T-helper 17 cell (primary cell): Measurements from ENCODE around the gene CCNL1. TPM values are rescaled to one million over a fixed set of nuclear protein-coding genes. Genes with fewer than 3 reads are reported as not detected.
"Not testable (repeated sequence)": the region's sequence is repeated elsewhere in the genome, so short reads cannot be mapped to it uniquely, and the experiment has no call there.

Source experiments
- ATAC-seq: fragments of 150-1000 bp; cut with Tn5 transposase; 2 replicates; pipeline ENCODE4 v1.10.0; 2021; ENCODE audit warnings: mild to moderate bottlenecking, moderate library complexity
- DNase-seq, 3 donors: peaks; one replicate each; pipeline versions ENCODE4 v3.0.0 to v3.0.0-alpha.2; 2020 to 2021
- H3K9me3 ChIP-seq: one replicate; pipeline ENCODE4 v1.7.0; 2013; ENCODE audit warnings: low read length, mild to moderate bottlenecking; ENCODE audit not compliant: control insufficient read depth, poor library complexity, severe bottlenecking
- H3K27ac Mint-ChIP-seq: one replicate; pipeline ENCODE4 v1.8.0; 2022; ENCODE audit warnings: mild to moderate bottlenecking, moderate library complexity, mixed read lengths
- H3K27me3 Mint-ChIP-seq: one replicate; pipeline ENCODE4 v1.8.0; 2022; ENCODE audit warnings: mixed read lengths
- H3K36me3 Mint-ChIP-seq: one replicate; pipeline ENCODE4 v1.8.0; 2022; ENCODE audit warnings: low read depth, mixed read lengths
- H3K4me1 Mint-ChIP-seq: one replicate; pipeline ENCODE4 v1.8.0; 2022; ENCODE audit warnings: mild to moderate bottlenecking, mixed read lengths
- H3K4me3 Mint-ChIP-seq: one replicate; pipeline ENCODE4 v1.8.0; 2022; ENCODE audit warnings: mild to moderate bottlenecking, moderate library complexity, mixed read lengths
- total RNA-seq, 4 donors: library from RNA in 2 of 4; stranded (reverse) in 2 of 4; gene quantifications; one replicate each; pipeline ENCODE4 v1.2.3 and lab custom pipeline; 2022 to 2026

The CCNL1 gene
- total RNA-seq, 2 donors from 2014 or later: 1,190 to 1,257 TPM

DNA sequence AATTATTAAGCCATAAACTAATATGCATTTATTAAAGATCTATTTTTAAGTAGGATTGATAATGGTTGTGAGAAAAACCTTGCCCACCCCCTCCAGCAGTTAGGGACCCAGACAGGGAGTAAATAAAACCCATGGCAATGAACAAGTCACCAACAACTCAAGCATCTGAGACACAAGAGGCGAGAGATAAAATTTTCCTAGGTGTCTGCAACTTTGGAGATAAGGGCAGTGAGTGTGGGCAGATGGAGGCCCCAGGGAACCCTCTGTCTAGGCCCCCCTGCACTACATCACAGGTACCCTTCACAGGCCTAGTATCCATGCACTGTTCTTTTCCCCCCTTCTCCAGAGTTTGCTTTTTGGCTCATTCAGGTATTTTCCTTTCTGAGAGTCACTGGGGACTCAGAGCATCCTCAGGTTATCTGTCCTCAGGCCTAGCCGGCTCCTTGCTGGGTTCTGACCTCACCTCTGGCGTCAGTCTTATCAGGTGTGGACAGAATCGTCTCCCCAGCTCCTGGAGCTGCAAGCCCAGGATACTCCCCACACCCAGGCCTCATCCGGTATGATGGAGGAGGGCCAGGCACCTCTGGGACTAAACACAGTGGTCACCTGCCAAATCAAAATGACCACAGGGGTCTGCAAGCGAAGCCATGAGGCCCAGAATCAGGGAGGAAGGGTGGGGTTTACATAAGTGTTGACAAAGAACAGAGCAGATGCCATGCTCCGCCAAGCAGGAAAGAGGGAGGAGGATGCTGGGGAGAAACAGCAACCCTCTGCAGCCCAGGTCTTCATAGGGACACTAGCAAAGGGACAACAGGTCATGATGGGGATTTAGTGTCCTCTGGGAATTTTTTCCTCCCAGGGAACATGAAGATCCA lies 50.4 kb downstream of the CCNL1 start:
- H3K4me3 Mint-ChIP-seq: no peak overlapping the region
- H3K27me3 Mint-ChIP-seq: no peaks in the 10 kb centered on the region
- H3K4me1 Mint-ChIP-seq: peaks cover 12% of the 10 kb centered on the region
- ATAC-seq (no peak), DNase-seq (no peak)
- H3K36me3 Mint-ChIP-seq: no peaks in the 10 kb centered on the region
- H3K9me3 ChIP-seq: no peaks in the 10 kb centered on the region
- H3K27ac Mint-ChIP-seq: no peak overlapping the region

GRCh38 chr3:157107644-157108133 lies 52.3 kb downstream of the CCNL1 start:
- no peaks in the 10 kb centered on the region for H3K27me3 Mint-ChIP-seq
- H3K36me3 Mint-ChIP-seq: no peaks in the 10 kb centered on the region
- H3K27ac Mint-ChIP-seq: peak overlapping the region; percentile 66
- H3K9me3 ChIP-seq: no peaks in the 10 kb centered on the region
- no peak for DNase-seq
- no peak for ATAC-seq
- peaks cover 21% of the 10 kb centered on the region for H3K4me1 Mint-ChIP-seq
- no peak overlapping the region for H3K4me3 Mint-ChIP-seq

- H3K36me3 Mint-ChIP-seq: no peaks in the 10 kb centered on the region
- no peaks in the 10 kb centered on the region for H3K27me3 Mint-ChIP-seq
- no peak overlapping the region for H3K4me3 Mint-ChIP-seq
- peaks cover 19% of the 10 kb centered on the region for H3K4me1 Mint-ChIP-seq
- peak overlapping the region; percentile 66 for H3K27ac Mint-ChIP-seq
- no peaks in the 10 kb centered on the region for H3K9me3 ChIP-seq
- DNase-seq: no peak
- ATAC-seq: no peak
Measured at GRCh38 chr3:157107037-157107436, 52.9 kb downstream of the CCNL1 start.

- DNase-seq: no peak
- peak; percentile 82 for ATAC-seq
- Mint-ChIP-seq H3K4me1 (peaks cover 21% of the 10 kb centered on the region), H3K36me3 (no peaks in the 10 kb centered on the region), H3K27me3 (no peaks in the 10 kb centered on the region), H3K4me3 (peak overlapping the region; percentile 41), H3K27ac (peak overlapping the region; percentile 87)
- no peaks in the 10 kb centered on the region for H3K9me3 ChIP-seq
Measured at GRCh38 chr3:157104928-157105652, 54.9 kb downstream of the CCNL1 start.

DNA sequence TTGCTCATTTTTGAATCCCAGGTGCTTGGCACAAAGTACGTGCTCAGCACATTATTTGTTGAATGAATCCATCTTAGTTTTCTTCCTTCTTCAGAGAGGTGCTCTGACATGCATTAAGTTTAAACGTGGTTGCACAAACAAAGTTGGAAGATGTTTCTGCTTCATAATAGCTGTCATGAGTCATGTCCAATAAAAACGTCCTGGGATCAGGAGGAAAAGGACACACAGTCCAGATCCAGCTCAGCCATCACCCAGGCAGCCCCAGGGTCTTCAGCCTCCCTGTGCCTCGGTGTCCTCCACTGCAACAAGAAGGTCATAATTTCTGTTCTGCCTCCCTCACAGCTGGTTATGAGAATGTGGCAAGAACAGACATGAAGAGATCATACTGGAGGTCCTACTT lies 55.4 kb downstream of the CCNL1 start:
- Mint-ChIP-seq H3K36me3 (no peaks in the 10 kb centered on the region), H3K4me3 (peak overlapping the region; percentile 50), H3K27ac (peak overlapping the region; percentile 87), H3K4me1 (peaks cover 22% of the 10 kb centered on the region), H3K27me3 (no peaks in the 10 kb centered on the region)
- no peak for DNase-seq
- H3K9me3 ChIP-seq: no peaks in the 10 kb centered on the region
- no peak for ATAC-seq

- H3K27ac Mint-ChIP-seq: peak overlapping the region; percentile 87
- H3K9me3 ChIP-seq: no peaks in the 10 kb centered on the region
- DNase-seq (no peak), ATAC-seq (no peak)
- H3K27me3 Mint-ChIP-seq: no peaks in the 10 kb centered on the region
- H3K4me1 Mint-ChIP-seq: peaks cover 26% of the 10 kb centered on the region
- peak overlapping the region; percentile 50 for H3K4me3 Mint-ChIP-seq
- no peaks in the 10 kb centered on the region for H3K36me3 Mint-ChIP-seq
Measured at GRCh38 chr3:157103860-157104259, 56.1 kb downstream of the CCNL1 start.

GRCh38 chr3:157103280-157103679 lies 56.7 kb downstream of the CCNL1 start:
- H3K36me3 Mint-ChIP-seq: no peaks in the 10 kb centered on the region
- peaks cover 28% of the 10 kb centered on the region for H3K4me1 Mint-ChIP-seq
- H3K27me3 Mint-ChIP-seq: no peaks in the 10 kb centered on the region
- H3K4me3 Mint-ChIP-seq: no peak overlapping the region
- peak overlapping the region; percentile 87 for H3K27ac Mint-ChIP-seq
- ATAC-seq (peak; percentile 28), DNase-seq (no peak)
- no peaks in the 10 kb centered on the region for H3K9me3 ChIP-seq

- not testable (repeated sequence) for H3K27me3 Mint-ChIP-seq, H3K27ac Mint-ChIP-seq, H3K4me3 Mint-ChIP-seq, ATAC-seq, H3K36me3 Mint-ChIP-seq, H3K9me3 ChIP-seq, DNase-seq
- peaks cover 32% of the 10 kb centered on the region for H3K4me1 Mint-ChIP-seq
Measured at GRCh38 chr3:157102595-157102994, 57.4 kb downstream of the CCNL1 start.

- H3K4me3 Mint-ChIP-seq: no peak overlapping the region
- no peak for ATAC-seq
- H3K27ac Mint-ChIP-seq: no peak overlapping the region
- no peaks in the 10 kb centered on the region for H3K36me3 Mint-ChIP-seq
- DNase-seq: no peak
- no peaks in the 10 kb centered on the region for H3K27me3 Mint-ChIP-seq
- no peaks in the 10 kb centered on the region for H3K9me3 ChIP-seq
- peaks cover 32% of the 10 kb centered on the region for H3K4me1 Mint-ChIP-seq
Measured at GRCh38 chr3:157102098-157102497, 57.8 kb downstream of the CCNL1 start.

DNA sequence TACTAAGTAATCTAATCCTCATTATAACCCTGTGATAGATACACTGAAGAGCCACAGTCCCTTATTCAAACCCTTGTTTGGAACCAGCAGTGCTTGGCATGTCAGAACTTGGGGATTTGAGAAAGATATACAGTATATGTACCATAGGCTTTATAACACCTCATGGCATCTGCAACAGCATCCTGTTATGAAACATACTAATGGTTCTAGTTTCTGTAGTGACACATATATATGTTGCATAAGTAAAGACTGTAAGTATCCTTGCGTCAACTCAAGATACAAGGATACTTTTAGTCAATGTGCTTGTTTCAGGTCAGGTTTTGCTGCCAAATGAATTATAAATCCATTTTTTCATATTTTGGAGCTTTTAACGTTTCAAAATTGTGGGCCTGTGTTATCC lies 58.5 kb downstream of the CCNL1 start:
- Mint-ChIP-seq H3K4me1 (peaks cover 34% of the 10 kb centered on the region), H3K27me3 (no peaks in the 10 kb centered on the region), H3K36me3 (no peaks in the 10 kb centered on the region), H3K27ac (no peak overlapping the region), H3K4me3 (no peak overlapping the region)
- H3K9me3 ChIP-seq: no peaks in the 10 kb centered on the region
- no peak for ATAC-seq
- DNase-seq: no peak

DNA sequence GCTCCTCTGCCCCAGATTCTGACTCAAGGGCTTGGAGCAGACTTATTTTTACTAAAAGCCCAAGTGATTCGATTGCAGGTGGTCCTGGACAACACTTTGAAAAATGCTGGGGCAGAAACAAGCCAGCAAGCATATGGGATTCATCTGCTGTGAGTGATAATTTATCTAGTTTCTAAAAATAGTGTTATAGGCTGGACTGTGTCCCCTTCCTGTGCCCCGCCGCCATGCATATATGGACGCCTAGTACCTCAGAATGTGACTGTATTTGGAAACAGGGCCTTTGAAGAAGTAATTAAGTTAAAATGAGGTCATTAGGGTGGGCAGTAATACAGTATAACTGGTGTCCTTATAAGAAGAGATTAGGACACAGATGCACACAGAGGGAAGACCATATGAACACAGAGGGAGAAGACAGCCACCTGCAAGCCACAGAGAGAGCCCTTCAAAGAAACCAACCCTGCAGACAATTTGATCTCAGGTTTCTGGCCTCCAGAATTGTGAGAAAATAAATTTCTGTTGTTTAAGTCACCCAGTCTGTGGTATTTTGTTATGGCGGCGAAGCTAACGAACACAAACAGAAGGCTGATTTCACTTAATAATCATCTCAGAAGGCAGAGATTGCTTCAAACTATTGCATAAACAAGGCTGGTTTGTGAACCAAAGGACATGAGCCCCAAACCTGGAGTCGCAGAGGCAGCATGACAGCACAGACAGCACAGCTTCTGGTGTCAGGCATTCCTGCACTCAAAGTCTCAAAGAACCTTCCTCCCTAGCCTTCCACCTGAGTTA lies 59.1 kb downstream of the CCNL1 start:
- H3K27me3 Mint-ChIP-seq: no peaks in the 10 kb centered on the region
- H3K36me3 Mint-ChIP-seq: no peaks in the 10 kb centered on the region
- peaks cover 32% of the 10 kb centered on the region for H3K4me1 Mint-ChIP-seq
- ATAC-seq (no peak), DNase-seq (no peak)
- no peak overlapping the region for H3K27ac Mint-ChIP-seq
- H3K9me3 ChIP-seq: no peaks in the 10 kb centered on the region
- no peak overlapping the region for H3K4me3 Mint-ChIP-seq

GRCh38 chr3:157100096-157100477 lies 59.9 kb downstream of the CCNL1 start:
- H3K4me3 Mint-ChIP-seq: no peak overlapping the region
- no peak overlapping the region for H3K27ac Mint-ChIP-seq
- no peaks in the 10 kb centered on the region for H3K36me3 Mint-ChIP-seq
- no peak for ATAC-seq
- H3K27me3 Mint-ChIP-seq: peaks cover 4% of the 10 kb centered on the region
- H3K9me3 ChIP-seq: no peaks in the 10 kb centered on the region
- H3K4me1 Mint-ChIP-seq: peaks cover 27% of the 10 kb centered on the region
- no peak for DNase-seq
